NCI-H226 (cell line): ENCODE measurements around the gene PCSK5.
"Not testable (repeated sequence)": the region's sequence is repeated elsewhere in the genome, so short reads cannot be mapped to it uniquely, and the experiment has no call there.

Experiments used
- DNase-seq: peaks from one replicate; pipeline ENCODE4 v3.0.0-alpha.2; 2015

Gene PCSK5

DNA sequence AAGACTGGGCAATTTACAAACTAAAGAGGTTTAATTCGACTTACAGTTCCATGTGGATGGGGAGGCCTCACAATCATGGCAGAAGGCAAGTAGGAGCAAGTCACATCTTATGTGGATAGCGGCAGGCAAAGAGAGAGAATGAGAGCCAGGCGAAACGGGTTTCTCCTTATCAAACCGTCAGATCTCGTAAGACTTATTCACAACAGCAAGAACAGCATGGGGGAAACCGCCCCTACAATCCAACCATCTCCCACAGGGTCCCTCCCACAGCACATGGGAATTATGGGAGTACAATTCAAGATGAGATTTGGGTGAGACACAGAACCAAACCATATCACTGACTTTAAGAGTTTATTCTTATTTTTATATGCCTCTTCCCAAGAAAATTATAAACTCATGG, 443.5 kb downstream of the PCSK5 start:
- DNase-seq = no peak

DNA sequence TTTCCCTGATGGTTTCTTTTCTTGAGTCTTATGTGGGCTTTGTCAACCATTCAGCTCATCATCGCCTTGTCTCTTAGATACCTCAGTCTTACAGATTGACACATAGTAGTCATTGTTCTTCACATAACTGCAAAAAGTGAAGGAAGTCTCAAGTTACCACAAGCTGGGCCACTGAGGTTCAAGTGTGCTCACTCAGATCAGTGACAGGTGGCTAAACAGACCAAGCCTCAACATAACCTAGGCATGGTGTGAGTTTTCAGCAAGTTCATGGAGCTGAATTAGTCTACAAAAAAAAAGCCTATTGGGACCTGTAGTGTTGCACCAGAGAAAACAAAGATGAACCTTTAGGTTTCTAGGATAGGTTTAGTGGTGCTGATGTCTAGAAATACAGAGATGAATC, 445.6 kb downstream of the PCSK5 start:
- DNase-seq = no peak

DNA sequence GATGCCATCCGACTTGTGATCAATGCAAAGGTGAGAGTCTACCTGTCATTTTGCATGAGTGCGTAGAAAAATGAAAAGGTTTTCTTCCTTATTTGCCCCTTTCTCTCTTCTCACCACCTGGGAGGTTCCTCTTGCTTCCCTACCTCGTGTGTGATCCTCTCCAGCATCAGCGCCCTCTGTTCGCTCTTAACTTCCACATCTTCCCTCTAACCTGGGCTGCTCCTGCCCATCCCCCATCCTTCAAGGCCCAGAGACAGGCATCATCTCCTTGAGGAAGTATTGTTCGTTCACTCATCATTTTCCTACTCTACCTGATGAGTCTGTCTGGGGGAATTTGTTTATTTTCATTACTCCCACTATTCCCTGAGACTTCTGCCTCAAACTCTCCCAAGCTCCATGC, 447.9 kb downstream of the PCSK5 start:
- DNase-seq = no peak

DNA sequence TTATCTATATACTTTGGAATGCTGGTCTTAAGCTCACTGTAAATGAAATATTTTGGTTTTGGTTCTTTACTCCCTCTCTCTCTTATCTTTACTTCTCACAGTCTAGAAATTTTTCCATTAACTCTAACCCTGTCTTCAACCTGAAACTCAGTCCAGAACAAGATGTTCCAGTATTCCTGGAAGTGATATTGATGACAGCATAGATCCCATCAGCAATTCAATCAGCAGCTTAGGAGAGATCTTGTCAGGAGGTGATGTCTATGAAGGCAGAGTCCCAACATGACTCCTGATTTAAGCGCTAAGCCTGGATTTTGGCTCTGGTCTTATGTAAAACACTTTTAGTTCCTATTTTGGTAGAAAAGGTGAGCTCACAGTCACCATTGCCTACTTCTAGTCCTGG, 451.1 kb downstream of the PCSK5 start:
- DNase-seq = peak; percentile 4

DNA sequence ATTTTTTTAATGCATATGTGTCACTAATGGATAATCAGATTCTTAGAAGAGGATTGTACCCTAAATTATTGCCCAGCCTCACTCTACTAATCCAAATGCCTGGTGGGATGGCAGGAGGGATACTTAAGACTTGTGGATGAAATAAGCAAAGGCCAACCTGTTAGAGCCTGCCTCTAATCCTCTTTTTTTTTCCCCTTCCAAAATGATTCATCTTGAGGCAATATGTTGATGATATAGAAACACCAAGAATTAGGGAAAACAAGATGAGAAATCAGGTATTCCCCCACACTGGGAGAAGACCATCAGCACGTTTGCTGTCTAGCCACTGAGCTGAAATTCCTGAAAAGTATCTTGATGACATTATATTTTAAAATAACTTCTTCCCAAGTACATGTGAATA, 451.7 kb downstream of the PCSK5 start:
- DNase-seq = no peak

DNA sequence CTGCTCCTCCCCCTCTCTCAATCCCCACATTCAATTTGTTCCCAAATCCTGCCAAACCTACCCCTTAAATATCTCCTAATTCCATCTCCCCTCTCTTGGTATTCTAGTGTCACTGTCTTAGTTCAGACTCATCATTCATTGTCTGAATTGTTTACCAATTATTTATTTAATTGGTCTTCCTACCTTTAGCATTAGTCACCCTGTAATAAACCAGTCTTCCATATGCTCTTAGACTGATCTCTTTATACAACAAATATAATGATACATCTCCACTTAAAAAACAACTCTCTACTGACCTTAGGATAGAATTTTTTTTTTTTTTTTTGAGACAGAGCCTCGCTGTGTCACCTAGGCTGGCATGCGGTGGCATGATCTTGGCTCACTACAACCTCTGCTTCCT, 452.4 kb downstream of the PCSK5 start:
- no peak for DNase-seq

DNA sequence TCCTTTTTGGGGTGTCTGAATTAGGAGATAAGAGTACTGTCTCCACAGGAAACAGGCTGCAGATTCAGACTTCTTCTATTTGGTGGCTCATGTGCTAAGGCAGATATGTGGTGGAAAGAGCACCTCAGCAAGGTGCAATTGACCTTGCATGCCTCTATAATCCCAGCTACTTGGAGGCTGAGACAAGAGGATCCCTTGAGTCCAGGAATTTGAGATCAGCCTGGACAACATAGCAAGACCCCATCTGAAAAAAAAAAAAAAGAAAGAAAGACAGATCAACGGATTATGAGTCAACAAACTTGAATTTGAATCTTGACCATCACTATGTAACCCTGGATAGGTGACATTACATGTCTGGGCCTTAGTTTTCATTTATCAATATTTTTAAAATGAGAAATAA, 459.4 kb downstream of the PCSK5 start:
- DNase-seq = no peak

DNA sequence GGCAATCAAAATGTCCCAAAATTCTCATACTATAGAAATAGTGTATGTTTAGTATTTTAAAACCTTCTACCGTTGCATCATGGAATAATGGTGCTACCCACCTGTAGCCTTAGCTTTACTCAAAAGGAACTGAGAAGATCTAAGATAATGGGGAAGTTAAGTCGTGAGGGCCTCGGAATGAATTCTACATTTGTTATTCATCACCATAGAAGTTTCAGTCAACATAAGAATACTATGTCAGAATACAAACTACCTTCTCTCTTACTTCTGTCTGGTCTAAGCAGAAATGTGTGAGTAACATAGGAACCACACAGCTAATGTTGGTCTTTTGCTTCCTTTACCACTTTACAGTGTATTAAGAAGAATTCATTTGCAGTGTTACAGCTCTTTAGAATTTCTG, 460.5 kb downstream of the PCSK5 start:
- no peak for DNase-seq

DNA sequence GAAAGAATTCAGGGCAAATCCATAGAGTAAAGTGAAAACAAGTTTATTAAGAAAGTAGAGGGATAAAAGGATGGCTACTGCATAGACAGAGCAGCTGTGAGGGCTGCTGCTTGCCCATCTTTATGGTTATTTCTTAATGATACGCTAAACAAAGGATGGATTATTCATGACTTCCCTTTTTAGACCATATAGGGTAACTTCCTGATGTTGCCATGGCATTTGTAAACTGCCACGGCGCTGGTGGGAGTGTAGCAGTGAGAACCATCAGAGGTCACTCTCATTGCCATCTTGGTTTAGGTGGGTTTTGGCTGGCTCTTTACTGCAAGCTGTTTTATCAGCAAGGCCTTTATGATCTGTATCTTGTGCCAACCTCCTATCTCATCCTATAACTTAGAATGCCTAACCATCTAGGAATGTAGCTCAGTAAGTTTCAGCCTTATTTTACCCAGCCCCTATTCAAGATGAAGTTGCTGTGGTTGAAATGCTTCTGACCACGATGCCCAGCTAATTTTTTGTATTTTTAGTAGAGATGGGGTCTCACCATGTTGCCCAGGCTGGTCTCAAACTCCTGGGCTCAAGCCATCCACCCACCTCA, 461.6 kb downstream of the PCSK5 start:
- peak; percentile 44 for DNase-seq

DNA sequence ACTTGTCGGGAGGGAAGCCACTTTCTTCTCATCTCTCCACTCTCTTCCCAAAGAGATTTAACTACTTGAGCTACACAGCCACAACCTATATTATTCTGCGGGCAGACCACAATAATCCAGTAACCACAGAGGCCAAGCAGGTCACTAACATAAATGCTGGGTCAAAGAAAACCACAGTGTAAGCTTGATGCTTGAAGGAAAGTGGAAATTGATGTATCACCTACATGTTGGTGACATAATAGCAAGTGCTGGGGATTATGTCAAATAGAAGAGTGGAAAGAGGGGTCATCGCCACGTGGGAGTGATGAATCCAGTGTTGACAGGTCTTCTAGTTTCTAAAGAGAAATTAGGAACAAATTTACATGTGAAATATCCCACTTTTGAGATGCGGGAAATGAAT, 462.8 kb downstream of the PCSK5 start:
- DNase-seq = no peak

DNA sequence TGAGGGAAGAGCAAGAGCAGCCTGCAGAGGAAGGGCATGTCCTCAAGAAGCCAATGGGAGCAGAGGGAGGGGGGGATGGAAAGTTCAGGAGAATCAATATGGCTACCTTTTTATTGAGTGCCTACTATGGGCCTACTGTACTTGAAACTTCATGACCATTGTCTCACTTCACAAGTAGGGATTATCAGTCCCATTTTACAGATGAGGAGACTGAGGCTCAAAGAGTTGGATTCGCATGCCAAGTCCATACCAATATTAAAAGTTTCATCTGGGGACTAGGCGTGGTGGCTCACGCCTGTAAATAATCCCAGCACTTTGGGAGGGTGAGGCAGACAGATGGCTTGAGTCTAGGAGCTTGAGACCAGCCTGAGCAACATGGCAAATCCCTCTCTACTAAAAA, 463.7 kb downstream of the PCSK5 start:
- DNase-seq = no peak

DNA sequence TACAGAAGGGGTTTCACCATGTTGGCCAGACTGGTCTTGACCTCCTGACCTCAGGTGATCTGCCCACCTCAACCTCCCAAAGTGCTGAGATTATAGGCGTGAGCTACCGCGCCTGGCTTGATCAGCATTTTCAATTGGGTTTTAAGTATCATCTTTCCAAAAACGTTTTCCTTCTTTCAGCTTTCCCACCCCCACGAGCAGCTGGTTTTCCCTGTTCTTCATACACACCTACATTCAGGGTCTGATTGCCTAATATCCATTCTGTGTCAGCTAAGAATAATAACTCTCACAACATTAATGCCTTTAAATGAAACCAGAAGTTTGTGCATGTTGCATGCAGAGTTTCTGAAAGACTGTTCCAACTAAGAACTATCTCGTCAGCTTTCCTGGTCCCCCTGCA, 465.4 kb downstream of the PCSK5 start:
- DNase-seq = no peak

DNA sequence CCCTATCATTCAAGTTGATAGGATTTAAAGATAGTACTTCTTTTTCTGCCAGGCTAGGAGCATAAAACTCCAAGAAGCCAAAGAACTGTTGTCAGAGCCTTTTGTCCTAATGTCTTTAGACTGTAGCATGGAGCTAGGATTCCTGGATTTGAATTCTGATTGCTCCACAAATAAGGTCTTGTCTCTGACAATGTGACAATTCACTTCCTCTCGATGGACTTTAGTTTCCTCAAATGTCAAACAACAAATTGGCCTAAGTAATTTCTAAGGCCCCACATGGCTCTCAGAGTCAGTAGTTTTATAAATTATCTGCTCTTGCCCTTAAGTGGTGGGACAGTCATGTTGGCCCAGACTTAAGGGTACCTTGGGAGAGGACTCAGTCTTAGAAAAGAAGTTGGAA, 467.1 kb downstream of the PCSK5 start:
- DNase-seq = no peak

DNA sequence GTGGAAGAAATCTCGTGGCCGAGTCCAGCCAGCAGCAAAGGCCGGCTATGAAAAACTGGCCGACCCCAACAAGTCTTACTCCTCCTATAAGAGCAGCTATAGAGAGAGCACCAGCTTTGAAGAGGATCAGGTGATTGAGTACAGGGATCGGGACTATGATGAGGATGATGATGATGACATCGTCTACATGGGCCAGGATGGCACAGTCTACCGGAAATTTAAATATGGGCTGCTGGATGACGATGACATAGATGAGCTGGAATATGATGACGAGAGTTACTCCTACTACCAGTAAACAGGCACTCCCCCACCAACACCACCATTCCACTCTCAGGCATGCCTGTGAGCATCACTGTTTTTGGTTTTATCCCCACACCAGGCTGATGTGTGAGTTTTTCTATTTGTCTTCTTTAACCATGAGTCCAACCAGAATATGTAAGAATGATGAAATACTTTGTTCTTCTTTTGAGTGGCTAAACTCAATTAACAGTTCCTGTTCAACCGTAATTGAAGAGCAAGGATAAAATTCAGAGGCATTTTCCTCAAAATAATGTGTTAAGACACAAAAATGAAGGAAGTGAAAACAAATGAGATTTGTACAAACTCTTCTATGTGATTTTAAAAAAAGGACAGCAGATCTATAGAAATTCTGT, 468.3 kb downstream of the PCSK5 start:
- no peak for DNase-seq

DNA sequence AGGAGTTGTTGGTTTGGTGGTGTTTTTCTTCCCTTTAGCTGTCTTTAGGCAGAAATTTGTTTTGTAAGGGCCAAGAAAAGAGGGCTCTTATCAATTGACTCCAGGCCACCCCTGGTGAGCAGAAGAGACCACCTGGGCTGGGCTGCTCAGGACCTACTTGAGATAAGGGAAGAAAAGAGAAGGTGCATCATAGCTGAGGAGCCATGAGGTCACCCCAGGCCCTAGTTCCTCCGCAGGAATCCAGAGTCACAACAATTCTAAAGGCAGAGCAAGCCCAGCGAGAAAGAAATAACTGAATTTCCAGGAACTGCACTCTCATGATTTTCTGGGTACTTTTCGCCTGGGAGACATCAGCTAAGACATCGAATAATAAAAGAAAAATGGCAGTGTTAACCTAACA, 468.9 kb downstream of the PCSK5 start:
- no peak for DNase-seq

DNA sequence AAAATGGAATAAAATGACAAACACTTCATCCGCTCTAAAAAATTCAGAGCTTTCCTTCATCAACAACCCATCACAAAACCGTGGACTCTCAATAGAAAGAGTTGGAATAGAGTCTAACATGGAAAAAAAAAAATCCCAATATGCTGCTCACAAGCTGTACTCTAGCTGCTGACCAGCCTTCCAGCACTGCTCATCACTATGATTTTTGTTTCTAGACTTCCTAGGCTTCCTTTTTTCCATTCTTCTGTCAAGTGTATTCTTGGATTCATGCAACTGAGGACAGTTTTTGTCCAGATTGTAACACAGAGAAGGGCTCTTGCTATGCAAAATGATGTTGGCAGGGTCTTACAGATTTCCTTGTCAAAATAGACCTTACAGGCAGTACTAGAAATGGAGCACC, 469.3 kb downstream of the PCSK5 start:
- no peak for DNase-seq

DNA sequence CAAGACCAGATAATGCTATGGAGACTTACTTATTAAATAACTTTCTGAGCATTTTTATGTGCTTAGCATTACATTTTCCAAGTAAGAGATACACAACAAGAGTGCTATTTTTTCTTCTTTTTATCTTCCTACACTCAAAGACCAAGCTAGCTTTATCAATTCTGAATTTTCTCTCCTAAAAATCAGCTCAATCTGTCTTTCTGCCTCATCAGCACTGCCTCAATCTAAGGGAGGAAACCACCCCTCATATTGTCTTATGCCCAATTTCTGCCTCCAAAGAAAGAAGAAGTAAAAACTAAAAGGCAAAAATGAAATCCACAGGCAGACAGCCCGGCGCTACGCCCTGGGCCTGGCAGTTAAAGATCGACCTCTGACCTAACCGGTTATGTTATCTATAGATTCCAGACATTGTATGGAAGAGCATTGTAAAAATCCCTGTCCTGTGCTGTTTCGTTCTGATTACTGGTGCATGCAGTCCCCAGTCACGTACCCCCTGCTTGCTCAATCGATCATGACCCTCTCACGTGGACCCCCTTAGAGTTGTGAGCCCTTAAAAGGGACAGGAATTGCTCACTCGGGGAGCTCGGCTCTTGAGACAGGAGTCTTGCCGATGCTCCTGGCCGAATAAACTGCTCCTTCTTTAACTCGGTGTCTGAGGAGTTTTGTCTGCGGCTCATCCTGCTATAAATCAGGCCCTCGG, 472.0 kb downstream of the PCSK5 start:
- DNase-seq = not testable (repeated sequence)

DNA sequence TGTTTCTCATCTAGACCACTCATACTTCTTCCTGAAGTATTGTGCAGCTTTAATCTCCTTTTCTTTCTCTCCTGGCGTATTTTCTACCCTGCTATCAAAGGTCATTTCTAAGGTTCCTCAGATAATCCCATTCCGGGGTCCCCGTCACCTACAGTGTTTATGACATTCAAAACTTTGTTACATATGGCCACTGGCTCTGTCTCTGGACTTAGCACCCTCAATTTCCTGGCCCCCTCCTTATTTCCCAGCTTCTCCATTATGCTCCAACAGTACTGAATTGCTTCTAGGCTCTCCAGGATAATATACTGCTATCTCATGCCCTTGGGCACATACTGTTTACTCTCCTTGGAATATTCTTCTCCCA, 472.5 kb downstream of the PCSK5 start:
- no peak for DNase-seq

DNA sequence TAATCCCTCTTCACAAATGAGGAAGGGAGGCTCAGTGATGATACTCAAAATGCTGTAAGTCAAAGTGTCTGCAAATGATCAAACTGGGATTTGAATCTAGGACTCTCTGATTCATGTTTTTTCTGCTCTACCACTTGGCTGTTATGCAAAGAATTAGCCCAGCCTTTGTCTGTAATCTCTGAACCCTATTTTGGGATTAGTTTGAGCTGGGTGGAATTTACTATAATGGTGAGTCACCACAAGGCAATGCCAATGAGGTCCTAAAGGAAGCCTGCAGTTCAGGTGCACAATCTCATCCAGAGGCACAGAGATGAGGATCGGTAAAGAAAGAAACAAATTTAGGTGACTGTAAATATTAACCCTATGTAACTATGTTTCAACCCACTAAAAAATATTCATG, 474.6 kb downstream of the PCSK5 start:
- DNase-seq = peak; percentile 83

DNA sequence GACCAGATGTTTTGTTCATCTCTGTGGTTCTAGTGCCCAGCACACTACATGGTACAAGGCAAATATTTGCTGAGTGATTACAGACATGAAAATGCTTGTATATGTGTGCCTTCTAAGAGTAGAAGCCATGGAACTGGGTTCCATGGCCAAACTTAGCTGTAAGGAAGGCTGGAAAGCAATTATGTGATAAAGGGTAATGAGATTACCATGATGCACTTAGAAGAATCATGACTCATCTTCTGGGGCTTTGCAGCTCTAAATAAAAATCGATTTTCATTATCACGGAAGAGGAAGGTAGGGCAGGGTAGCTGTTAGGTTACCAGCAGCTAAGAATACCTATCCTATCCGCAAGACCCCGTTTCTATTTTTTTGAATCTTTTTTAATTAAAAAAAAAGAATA, 475.8 kb downstream of the PCSK5 start:
- no peak for DNase-seq

DNA sequence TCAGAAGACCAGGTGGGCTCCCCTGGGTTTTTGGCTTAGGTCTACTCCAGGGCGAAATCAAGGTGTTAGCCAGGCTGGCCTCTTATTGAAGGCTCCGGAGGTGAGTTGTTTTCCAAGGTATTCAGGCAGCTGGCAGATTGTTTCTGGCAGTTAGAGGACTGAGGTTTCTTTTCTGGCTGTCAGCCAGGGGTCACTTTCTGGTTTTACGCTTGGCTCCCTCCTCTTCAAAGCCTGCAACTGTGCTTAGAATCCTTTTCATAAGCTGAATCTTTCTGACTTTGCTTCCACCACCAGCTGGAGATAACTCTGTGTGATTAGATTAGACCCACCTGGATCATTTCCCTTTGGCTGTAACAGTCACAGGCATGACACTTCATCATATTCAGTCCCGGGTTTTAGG, 479.1 kb downstream of the PCSK5 start:
- peak; percentile 75 for DNase-seq

DNA sequence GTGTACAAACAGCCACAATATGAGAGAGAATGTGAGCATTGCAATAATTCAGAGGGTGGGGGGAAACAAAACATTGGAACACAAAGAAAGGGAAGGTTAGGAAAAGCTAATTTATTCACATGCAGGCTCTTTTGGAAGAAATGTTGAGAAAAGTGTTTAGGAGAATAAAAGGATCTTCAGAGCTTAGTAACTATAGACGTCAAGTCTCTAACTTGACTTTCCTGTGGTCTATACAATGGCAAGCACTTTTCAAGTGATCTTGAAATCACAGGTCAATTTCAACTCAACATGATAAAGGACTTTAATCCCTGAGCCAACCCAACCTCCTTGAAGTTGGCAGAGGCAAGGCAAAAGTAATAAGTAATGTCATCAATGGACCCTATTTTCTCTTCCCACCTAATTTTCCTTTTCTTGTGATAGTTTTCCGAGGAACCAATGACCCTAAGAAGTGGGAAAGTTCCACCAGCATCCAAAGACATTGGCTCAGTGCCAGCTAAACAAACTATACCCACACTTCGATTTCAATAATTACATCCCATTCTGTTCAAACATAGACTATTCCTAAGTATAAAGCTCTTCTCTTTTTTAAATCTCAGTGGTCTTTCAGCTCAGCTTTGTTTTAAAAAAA, 480.0 kb downstream of the PCSK5 start:
- no peak for DNase-seq

DNA sequence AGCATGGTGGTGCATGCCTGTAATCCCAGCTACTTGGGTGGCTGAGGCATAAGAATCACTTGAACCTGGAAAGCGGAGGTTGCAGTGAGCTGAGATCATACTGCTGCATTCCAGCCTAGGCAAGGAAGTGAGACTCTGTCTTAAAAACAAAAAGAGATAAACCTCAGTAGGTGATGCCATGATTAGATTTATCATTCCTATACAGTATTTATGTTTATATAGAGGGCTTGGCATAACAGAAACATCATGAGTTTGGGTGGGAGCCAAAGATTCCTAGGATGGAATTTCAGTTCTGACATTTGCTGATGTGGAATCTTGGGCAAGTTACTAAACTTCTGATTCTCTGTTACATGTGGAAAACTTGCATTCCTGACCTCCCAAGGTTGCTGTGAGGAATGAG, 481.4 kb downstream of the PCSK5 start:
- peak; percentile 90 for DNase-seq

DNA sequence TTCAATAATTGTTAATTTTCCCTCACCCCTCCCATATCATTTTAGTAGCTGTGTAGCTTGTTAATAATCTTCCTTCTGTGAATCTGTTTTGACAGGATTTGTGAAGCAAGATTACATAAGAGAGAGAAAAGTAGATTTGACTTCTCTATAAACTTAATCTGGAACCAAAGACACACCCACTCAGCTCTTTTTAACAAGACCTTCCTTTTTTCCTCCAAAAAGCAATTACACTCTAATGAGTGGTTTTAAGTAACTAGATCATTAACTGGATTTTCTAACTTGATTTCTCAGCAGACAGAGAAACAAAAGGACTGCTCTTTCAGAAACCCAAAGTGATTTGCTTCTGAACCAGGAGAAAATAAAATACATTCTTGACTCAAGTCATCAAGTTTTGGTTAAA, 481.9 kb downstream of the PCSK5 start:
- DNase-seq = no peak
